GM23248 (cell line): Measurements from ENCODE around the gene FGD2. TPM values are rescaled to one million over a fixed set of nuclear protein-coding genes. Genes with fewer than 3 reads are reported as not detected.

Experiments used
- DNase-seq: peaks from one replicate; pipeline ENCODE4 v3.0.0-alpha.2; 2015
- H2AFZ ChIP-seq: fragments of 200-600 bp; sonication (generic); 2 replicates; pipeline ENCODE4 v1.6.1; 2016; ENCODE audit warnings: antibody characterized with exemption
- H3F3A ChIP-seq: fragments of 200-600 bp; sonication (generic); 2 replicates; pipeline ENCODE4 v1.6.1; 2016; ENCODE audit warnings: mild to moderate bottlenecking, antibody characterized with exemption, mixed run types; ENCODE audit not compliant: insufficient read depth
- H3K27ac ChIP-seq: fragments of 200-600 bp; sonication (generic); 2 replicates; pipeline ENCODE4 v1.5.1; 2016; ENCODE audit warnings: mild to moderate bottlenecking
- H3K27me3 ChIP-seq: fragments of 200-600 bp; sonication (generic); replicated peaks from 2 replicates; pipeline ENCODE4 v1.6.1; 2016; ENCODE audit warnings: mild to moderate bottlenecking; ENCODE audit not compliant: insufficient read depth
- H3K36me3 ChIP-seq: fragments of 200-600 bp; sonication (generic); 2 replicates; pipeline ENCODE4 v1.6.1; 2016; ENCODE audit warnings: low read depth, mild to moderate bottlenecking
- H3K4me1 ChIP-seq: fragments of 200-600 bp; sonication (generic); 2 replicates; pipeline ENCODE4 v1.6.1; 2016; ENCODE audit warnings: mild to moderate bottlenecking; ENCODE audit not compliant: insufficient read depth
- H3K4me2 ChIP-seq: fragments of 200-600 bp; sonication (generic); one replicate; pipeline ENCODE4 v1.6.1; 2016; ENCODE audit warnings: mild to moderate bottlenecking; ENCODE audit not compliant: unreplicated experiment
- H3K4me3 ChIP-seq: fragments of 200-600 bp; sonication (generic); 2 replicates; pipeline ENCODE4 v1.5.1; 2016; ENCODE audit warnings: mild to moderate bottlenecking
- H3K79me2 ChIP-seq: fragments of 200-600 bp; sonication (generic); 2 replicates; pipeline ENCODE4 v1.6.1; 2016; ENCODE audit warnings: mild to moderate bottlenecking; ENCODE audit not compliant: insufficient read depth
- H3K9ac ChIP-seq: fragments of 200-600 bp; sonication (generic); 2 replicates; pipeline ENCODE4 v1.6.1; 2016; ENCODE audit warnings: mild to moderate bottlenecking
- H3K9me2 ChIP-seq: fragments of 200-600 bp; sonication (generic); 2 replicates; pipeline ENCODE4 v1.6.1; 2016; ENCODE audit warnings: mixed run types, mild to moderate bottlenecking, moderate library complexity; ENCODE audit not compliant: insufficient read depth
- H3K9me3 ChIP-seq: fragments of 200-600 bp; sonication (generic); one replicate; pipeline ENCODE4 v1.6.1; 2017; ENCODE audit warnings: low read depth
- H4K20me1 ChIP-seq: fragments of 200-600 bp; sonication (generic); 2 replicates; pipeline ENCODE4 v1.6.0; 2016; ENCODE audit not compliant: insufficient read depth
- EZH2 ChIP-seq: fragments of 200-600 bp; sonication (generic); IDR thresholded peaks from 2 replicates; pipeline ENCODE4 v1.6.1; 2018; ENCODE audit warnings: antibody characterized with exemption, mild to moderate bottlenecking; ENCODE audit not compliant: insufficient read depth, poor library complexity, severe bottlenecking
- EZH2phosphoT487 ChIP-seq: fragments of 200-600 bp; sonication (generic); IDR thresholded peaks from 2 replicates; pipeline ENCODE4 v1.6.1; 2018; ENCODE audit warnings: antibody characterized with exemption, moderate library complexity, mild to moderate bottlenecking, low read depth; ENCODE audit not compliant: insufficient read depth
- WGBS, 2 experiments: methylation state at CpG; one replicate each; pipeline ENCODE4 v1.1.6; 2015 to 2017; ENCODE audit warnings: low lambda C conversion rate in 2 of 2, low coverage in 1 of 2; ENCODE audit errors: missing lambda C conversion rate in 2 of 2; 5-methylcytosine and 5-hydroxymethylcytosine counted together
- in situ Hi-C: fragments of 300-500 bp; cut with MboI; formaldehyde crosslinking; loops from 2 replicates; pipeline ENCODE4 v1.15.0; 2020
- polyA plus RNA-seq: library from polyadenylated mRNA; unstranded; fragments of >200 nt; fragmentation: Nextera tagmentation; extraction: Ambion mirVana; gene quantifications from 2 replicates; pipeline ENCODE4 v1.2.1, GENCODE V29; 2016
- total RNA-seq: library from RNA; depleted of rRNA; stranded (reverse); fragments of >200 nt; shearing (Covaris generic); gene quantifications from 2 replicates; pipeline ENCODE4 v1.2.3, GENCODE V29; 2014

FGD2 gene
- total and polyA plus RNA-seq, 2 experiments from 2014 or later: not detected

GRCh38 chr6:36980876-36981619, 24.4 kb upstream of the FGD2 start:
- whole genome bisulfite sequencing, 2 experiments: 72% methylated on average over 14 of the region's 14 CpGs
- in situ Hi-C loops: no loop called here

GRCh38 chr6:36983538-36983937, 21.9 kb upstream of the FGD2 start:
- WGBS, 2 experiments: 95 to 98% methylated on average over 3 of the region's 3 CpGs

More at GRCh38 chr6:36980876-36981619, 24.4 kb upstream of the FGD2 start:
- TF ChIP-seq EZH2phosphoT487: no peak
- TF ChIP-seq EZH2: no peak
- Histone ChIP-seq H3K4me3 (no peak overlapping the region), H4K20me1 (no peaks in the 10 kb centered on the region), H3F3A (peaks cover 45% of the 10 kb centered on the region), H3K9ac (peak overlapping the region; percentile 23; the same call in 1 of the 2 replicates), H3K79me2 (peaks cover 99% of the 10 kb centered on the region), H3K27ac (0 out of 2 replicates have a peak overlapping the region, but pooled peaks have one; percentile 9), H3K4me2 (no peak overlapping the region), H3K9me3 (no peaks in the 10 kb centered on the region), H3K27me3 (no peaks in the 10 kb centered on the region), H3K4me1 (peaks cover 34% of the 10 kb centered on the region), H2AFZ (no peak overlapping the region), H3K9me2 (no peaks in the 10 kb centered on the region), H3K36me3 (peaks cover 23% of the 10 kb centered on the region)
- DNase-seq: peak; percentile 19

GRCh38 chr6:36984581-36985416, 20.7 kb upstream of the FGD2 start:
- H3K4me2 ChIP-seq: peak overlapping the region; percentile 88
- no peaks in the 10 kb centered on the region for H3K27me3 ChIP-seq
- peak overlapping the region; percentile 99 for H3K9ac ChIP-seq
- WGBS, 2 experiments: 5% methylated on average over 19 of the region's 19 CpGs
- H3K27ac ChIP-seq: peak overlapping the region; percentile 80
- TF ChIP-seq EZH2: no peak
- no peak for TF ChIP-seq EZH2phosphoT487
- H3F3A ChIP-seq: peaks cover 40% of the 10 kb centered on the region
- H3K4me1 ChIP-seq: peaks cover 24% of the 10 kb centered on the region
- no peaks in the 10 kb centered on the region for H3K9me2 ChIP-seq
- H3K79me2 ChIP-seq: peaks cover 61% of the 10 kb centered on the region
- DNase-seq: peak; percentile 84
- no peaks in the 10 kb centered on the region for H3K9me3 ChIP-seq
- in situ Hi-C loops: no loop called here
- H3K36me3 ChIP-seq: no peaks in the 10 kb centered on the region
- peak overlapping the region; percentile 100 for H3K4me3 ChIP-seq
- no peaks in the 10 kb centered on the region for H4K20me1 ChIP-seq
- peak overlapping the region; percentile 9; the same call in 1 of the 2 replicates for H2AFZ ChIP-seq

More at GRCh38 chr6:36983538-36983937, 21.9 kb upstream of the FGD2 start:
- H3F3A ChIP-seq: peaks cover 49% of the 10 kb centered on the region
- H2AFZ ChIP-seq: no peak overlapping the region
- no peak for DNase-seq
- H3K79me2 ChIP-seq: peaks cover 74% of the 10 kb centered on the region
- peak overlapping the region; percentile 88 for H3K4me2 ChIP-seq
- H3K27me3 ChIP-seq: no peaks in the 10 kb centered on the region
- no peaks in the 10 kb centered on the region for H3K36me3 ChIP-seq
- H3K9me3 ChIP-seq: no peaks in the 10 kb centered on the region
- peak overlapping the region; percentile 15 for H3K27ac ChIP-seq
- H3K9ac ChIP-seq: peak overlapping the region; percentile 99; the same call in 1 of the 2 replicates
- peak overlapping the region; percentile 100 for H3K4me3 ChIP-seq
- TF ChIP-seq EZH2phosphoT487 (no peak), EZH2 (no peak)
- in situ Hi-C loops: no loop called here
- H3K4me1 ChIP-seq: peaks cover 34% of the 10 kb centered on the region
- no peaks in the 10 kb centered on the region for H4K20me1 ChIP-seq
- H3K9me2 ChIP-seq: no peaks in the 10 kb centered on the region

- H3K27me3 ChIP-seq: no peaks in the 10 kb centered on the region
- no peaks in the 10 kb centered on the region for H3K9me2 ChIP-seq
- H3K4me3 ChIP-seq: peak overlapping the region; percentile 100
- in situ Hi-C loops: no loop called here
- peak overlapping the region; percentile 99 for H3K9ac ChIP-seq
- peak overlapping the region; percentile 37; the same call in 1 of the 2 replicates for H2AFZ ChIP-seq
- H3K27ac ChIP-seq: peak overlapping the region; percentile 80
- peak overlapping the region; percentile 88 for H3K4me2 ChIP-seq
- peak; percentile 40 for DNase-seq
- no peaks in the 10 kb centered on the region for H4K20me1 ChIP-seq
- no peaks in the 10 kb centered on the region for H3K9me3 ChIP-seq
- H3F3A ChIP-seq: peaks cover 36% of the 10 kb centered on the region
- peaks cover 55% of the 10 kb centered on the region for H3K79me2 ChIP-seq
- TF ChIP-seq EZH2phosphoT487: no peak
- TF ChIP-seq EZH2: no peak
- H3K4me1 ChIP-seq: peaks cover 24% of the 10 kb centered on the region
- no peaks in the 10 kb centered on the region for H3K36me3 ChIP-seq
- WGBS, 2 experiments: 0 to 2% methylated on average over 5 to 15 of the region's 15 CpGs
These were observed 20.0 kb upstream of the FGD2 start for GRCh38 chr6:36985417-36985807.
